ENCODE data around the gene NECTIN4. TPM values are rescaled to one million over a fixed set of nuclear protein-coding genes. Genes with fewer than 3 reads are reported as not detected.
"Not testable (repeated sequence)": the region's sequence is repeated elsewhere in the genome, so short reads cannot be mapped to it uniquely, and the experiment has no call there.

NECTIN4 gene
- total RNA-seq, 1 donor: not detected

DNA sequence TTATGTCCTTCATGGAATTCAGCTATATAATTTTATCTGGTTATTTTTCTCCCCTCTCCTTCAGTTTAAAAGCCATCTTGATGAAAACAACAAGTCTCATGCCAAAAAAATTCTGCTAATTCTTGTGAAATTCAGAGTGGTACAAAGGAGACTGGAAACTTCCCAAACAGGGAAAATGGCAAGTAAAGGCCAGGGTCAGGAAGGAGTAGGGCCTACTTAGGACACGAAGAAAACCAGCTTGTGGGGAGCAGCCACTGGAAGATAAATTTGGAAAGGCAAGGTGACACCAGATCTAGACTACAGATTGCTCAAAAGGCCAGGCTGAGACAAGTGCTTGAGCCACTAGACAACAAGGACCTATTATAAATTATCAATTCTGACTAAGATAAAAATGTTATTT is 56.9 kb downstream of the NECTIN4 start:
- no peak for DNase-seq (ENCODE audit: low read depth)
- no peak overlapping the region for H3K4me3 ChIP-seq (ENCODE audit: low read depth, low read length)
- no peak for TF ChIP-seq CTCF (IDR thresholded peaks at IDR 0.05; ENCODE audit: insufficient read depth, low read length)

DNA sequence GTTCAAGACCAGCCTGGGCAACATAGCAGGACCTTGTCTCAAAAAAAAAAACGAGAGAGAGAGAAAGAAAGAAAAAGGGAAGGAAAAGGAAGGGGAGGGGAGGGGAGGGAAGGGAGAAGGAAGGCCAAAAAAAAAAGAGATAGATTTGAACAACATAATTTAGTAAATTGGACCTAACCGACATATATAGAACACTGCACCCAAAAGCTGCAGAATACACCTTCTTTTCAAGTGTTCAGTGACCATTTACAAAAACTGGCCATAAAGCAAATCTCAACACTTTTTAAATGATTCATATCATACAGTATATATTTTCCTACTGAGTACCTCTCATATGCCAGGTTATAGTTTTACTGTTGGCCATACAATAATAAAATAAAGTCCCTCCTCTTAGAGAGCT is 57.5 kb downstream of the NECTIN4 start:
- no peak for DNase-seq (ENCODE audit: low read depth)
- H3K4me3 ChIP-seq (ENCODE audit: low read depth, low read length): no peak overlapping the region
- no peak for TF ChIP-seq CTCF (IDR thresholded peaks at IDR 0.05; ENCODE audit: insufficient read depth, low read length)

DNA sequence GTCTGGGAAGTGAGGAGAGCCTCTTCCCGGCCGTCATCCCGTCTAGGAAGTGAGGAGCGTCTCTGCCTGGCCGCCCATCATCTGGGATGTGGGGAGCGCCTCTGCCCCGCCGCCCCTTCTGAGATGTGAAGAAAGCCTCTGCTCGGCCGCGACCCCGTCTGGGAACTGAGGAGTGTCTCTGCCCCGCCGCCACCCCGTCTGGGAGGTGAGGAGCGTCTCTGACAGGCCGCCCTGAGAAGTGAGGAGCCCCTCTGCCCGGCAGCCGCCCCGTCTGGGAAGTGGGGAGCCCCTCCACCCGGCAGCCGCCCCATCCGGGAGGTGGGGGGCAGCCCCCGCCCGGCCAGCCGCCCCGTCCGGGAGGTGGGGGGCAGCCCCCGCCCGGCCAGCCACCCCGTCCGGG is 59.9 kb downstream of the NECTIN4 start:
- DNase-seq (ENCODE audit: low read depth); H3K4me3 ChIP-seq (ENCODE audit: low read depth, low read length): not testable (repeated sequence)

- not testable (repeated sequence) for H3K4me3 ChIP-seq (ENCODE audit: low read depth, low read length)
Observed at GRCh38 chr1:161026954-161027353, 62.4 kb downstream of the NECTIN4 start.

GRCh38 chr1:161022432-161022831 is 66.9 kb downstream of the NECTIN4 start:
- not testable (repeated sequence) for H3K4me3 ChIP-seq (ENCODE audit: low read depth, low read length); DNase-seq (ENCODE audit: low read depth)

More at GRCh38 chr1:161026954-161027353, 62.4 kb downstream of the NECTIN4 start:
- not testable (repeated sequence) for DNase-seq (ENCODE audit: low read depth)

DNA sequence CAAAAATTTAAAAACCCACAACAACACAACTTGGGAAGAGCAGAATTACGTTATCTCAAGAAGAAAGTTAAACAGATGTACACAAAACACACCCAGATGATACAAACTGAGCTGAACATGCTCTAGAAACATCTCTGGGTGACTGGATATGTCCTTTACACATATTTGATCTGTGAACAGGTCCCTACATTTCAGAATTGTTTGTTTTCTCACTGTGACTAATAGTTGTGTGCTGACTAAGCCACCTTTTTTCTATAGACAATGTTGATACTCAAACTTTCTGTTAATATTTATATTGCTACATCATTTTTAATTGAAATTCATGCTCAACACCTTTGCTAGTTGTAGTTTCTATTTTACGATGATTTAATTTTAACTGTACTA is 67.4 kb downstream of the NECTIN4 start:
- no peak for TF ChIP-seq CTCF (IDR thresholded peaks at IDR 0.05; ENCODE audit: insufficient read depth, low read length)
- H3K4me3 ChIP-seq (ENCODE audit: low read depth, low read length): no peak overlapping the region
- DNase-seq (ENCODE audit: low read depth): no peak

- peak overlapping the region; percentile 58 for H3K4me3 ChIP-seq (ENCODE audit: low read depth, low read length)
- no peak for TF ChIP-seq CTCF (IDR thresholded peaks at IDR 0.05; ENCODE audit: insufficient read depth, low read length)
- no peak for DNase-seq (ENCODE audit: low read depth)
Observed at GRCh38 chr1:161021165-161021969, 68.0 kb downstream of the NECTIN4 start.

Small RNA genes lying within 50 kb of the gene (small RNA-seq; reads per million reads assigned to genes)
- not detected for gene AL591806.2

Other genes with a start within 250 kb of the NECTIN4 start
- gene CD244, start 226.7 kb downstream of the NECTIN4 start, total RNA-seq (ENCODE audit: low replicate concordance): 0.33 TPM in 1 of 2 replicates, not detected in the other
- gene ITLN1, start 204.4 kb downstream of the NECTIN4 start, total RNA-seq (ENCODE audit: low replicate concordance): 0.49 TPM in 1 of 2 replicates, not detected in the other
- gene ITLN2, start 134.7 kb downstream of the NECTIN4 start, total RNA-seq (ENCODE audit: low replicate concordance): 3.8 TPM in 1 of 2 replicates, not detected in the other
- 0.36 and 3.3 TPM in 2 replicates for gene F11R, start 68.4 kb downstream of the NECTIN4 start, total RNA-seq (ENCODE audit: low replicate concordance)
- 0.90 TPM in 1 of 2 replicates, not detected in the other for gene TSTD1, start 50.6 kb downstream of the NECTIN4 start, total RNA-seq (ENCODE audit: low replicate concordance)
- gene USF1, start 43.6 kb downstream of the NECTIN4 start, total RNA-seq (ENCODE audit: low replicate concordance): 23.5 and 36.2 TPM in 2 replicates
- gene ARHGAP30, start 19.7 kb downstream of the NECTIN4 start, total RNA-seq (ENCODE audit: low replicate concordance): not detected in 2 replicates
- 0.90 and 1.8 TPM in 2 replicates for gene KLHDC9, start 8.8 kb upstream of the NECTIN4 start, total RNA-seq (ENCODE audit: low replicate concordance)
- 39.9 and 50.2 TPM in 2 replicates for gene PFDN2, start 28.5 kb upstream of the NECTIN4 start, total RNA-seq (ENCODE audit: low replicate concordance)
- 13.3 and 18.3 TPM in 2 replicates for gene NIT1, start 28.5 kb upstream of the NECTIN4 start, total RNA-seq (ENCODE audit: low replicate concordance)
- gene DEDD, start 43.1 kb upstream of the NECTIN4 start, total RNA-seq (ENCODE audit: low replicate concordance): 7.8 and 25.8 TPM in 2 replicates
- 65.3 and 111 TPM in 2 replicates for gene UFC1, start 64.4 kb upstream of the NECTIN4 start, total RNA-seq (ENCODE audit: low replicate concordance)
- gene USP21, start 69.9 kb upstream of the NECTIN4 start, total RNA-seq (ENCODE audit: low replicate concordance): 6.1 and 11.6 TPM in 2 replicates
- 14.0 and 16.0 TPM in 2 replicates for gene PPOX, start 76.9 kb upstream of the NECTIN4 start, total RNA-seq (ENCODE audit: low replicate concordance)
- gene B4GALT3, start 87.9 kb upstream of the NECTIN4 start, total RNA-seq (ENCODE audit: low replicate concordance): 8.3 and 11.4 TPM in 2 replicates
- 1.1 and 3.1 TPM in 2 replicates for gene ADAMTS4, start 109.5 kb upstream of the NECTIN4 start, total RNA-seq (ENCODE audit: low replicate concordance)
- 65.4 and 67.5 TPM in 2 replicates for gene NDUFS2, start 112.8 kb upstream of the NECTIN4 start, total RNA-seq (ENCODE audit: low replicate concordance)
- gene FCER1G, start 125.7 kb upstream of the NECTIN4 start, total RNA-seq (ENCODE audit: low replicate concordance): not detected in 2 replicates
- not detected in 2 replicates for gene APOA2, start 134.1 kb upstream of the NECTIN4 start, total RNA-seq (ENCODE audit: low replicate concordance)
- gene TOMM40L, start 136.5 kb upstream of the NECTIN4 start, total RNA-seq (ENCODE audit: low replicate concordance): 5.2 and 9.1 TPM in 2 replicates
- gene NR1I3, start 148.6 kb upstream of the NECTIN4 start, total RNA-seq (ENCODE audit: low replicate concordance): not detected in 2 replicates
- not detected in 2 replicates for gene PCP4L1, start 169.2 kb upstream of the NECTIN4 start, total RNA-seq (ENCODE audit: low replicate concordance)
- gene MPZ, start 220.4 kb upstream of the NECTIN4 start, total RNA-seq (ENCODE audit: low replicate concordance): 0.09 and 1.2 TPM in 2 replicates
- gene SDHC, start 224.8 kb upstream of the NECTIN4 start, total RNA-seq (ENCODE audit: low replicate concordance): 52.1 and 56.5 TPM in 2 replicates